Sigmoid colon (tissue), 7 donors: ENCODE results near the gene NRF1. TPM values are rescaled to one million over a fixed set of nuclear protein-coding genes. Genes with fewer than 3 reads are reported as not detected.

Experiments
- DNase-seq: peaks from one replicate; pipeline ENCODE4 v3.0.0-alpha.2; 2019
- H3K27ac ChIP-seq, 4 donors: fragments of 200-600 bp; sonication (generic); one replicate each; pipeline ENCODE4 v1.5.1; 2016 to 2019; ENCODE audit warnings: mild to moderate bottlenecking in 1 of 4
- H3K27me3 ChIP-seq, 3 donors: fragments of 200-600 bp; sonication (generic); one replicate each; pipeline ENCODE4 v1.5.1; 2019; ENCODE audit warnings: mild to moderate bottlenecking in 1 of 3
- H3K36me3 ChIP-seq, 4 donors: fragments of 200-600 bp; sonication (generic); one replicate each; pipeline ENCODE4 v1.5.1; 2016 to 2019
- H3K4me1 ChIP-seq, 4 donors: fragments of 200-600 bp; sonication (generic); one replicate each; pipeline ENCODE4 v1.5.1; 2017 to 2019
- H3K4me3 ChIP-seq, 4 donors: fragments of 200-600 bp; sonication (generic); one replicate each; pipeline ENCODE4 v1.5.1; 2017 to 2019; ENCODE audit warnings: mild to moderate bottlenecking in 2 of 4, moderate library complexity in 1 of 4
- H3K9me3 ChIP-seq, 4 donors: fragments of 200-600 bp in 3 of 4; sonication (generic) in 3 of 4; one replicate each; pipeline versions ENCODE4 v1.5.1 to v1.6.1; 2013 to 2019
- CTCF ChIP-seq, 4 experiments: fragments of 450-650 bp in 3 of 4; fragments of 200-600 bp in 1 of 4; IDR thresholded peaks; one replicate each; pipeline ENCODE4 v1.5.1; 2016 to 2019; ENCODE audit warnings: antibody characterized with exemption in 4 of 4, mild to moderate bottlenecking in 3 of 4, moderate library complexity in 2 of 4
- EP300 ChIP-seq, 4 donors: sonication (generic); formaldehyde crosslinking; IDR thresholded peaks; one replicate each; pipeline ENCODE4 v1.6.1; 2017; ENCODE audit warnings: antibody characterized with exemption in 4 of 4
- POLR2A ChIP-seq, 2 donors: fragments of 450-650 bp; IDR thresholded peaks; one replicate each; pipeline ENCODE4 v1.6.1; 2016; ENCODE audit warnings: antibody characterized with exemption in 2 of 2, mild to moderate bottlenecking in 2 of 2, moderate library complexity in 2 of 2
- POLR2AphosphoS5 ChIP-seq, 4 donors: sonication (generic); formaldehyde crosslinking; IDR thresholded peaks; one replicate each; pipeline ENCODE4 v1.6.1; 2017; ENCODE audit warnings: antibody characterized with exemption in 4 of 4
- WGBS, 2 donors: extraction: QIAGEN DNeasy Blood & Tissue Kit; methylation state at CpG; one replicate each; pipeline ENCODE4 v1.1.7; 2013; 5-methylcytosine and 5-hydroxymethylcytosine counted together
- intact Hi-C: fragments of 100-400 bp; cut with DNase I; formaldehyde crosslinking; loops from one replicate; pipeline ENCODE4 v1.15.1; 2023
- polyA plus RNA-seq, 3 donors: library from polyadenylated mRNA; stranded (reverse); fragments of 200-250 nt; gene quantifications; one replicate each; pipeline ENCODE4 v1.2.3, GENCODE V29; 2013
- total RNA-seq, 4 donors: library from RNA; depleted of rRNA; stranded (reverse); fragments of >200 nt; gene quantifications; one replicate each; pipeline ENCODE4 v1.1.0, GENCODE V29; 2016
- donor health status: healthy with polysubstance abuse.
- donor health status: Bipolar disorder and iron deficiency.
- donor health status: healthy.

The NRF1 gene
- total and polyA plus RNA-seq, 7 donors: 4.8 to 18.1 (median 15.0) TPM

GRCh38 chr7:129730159-129730558, 118.6 kb downstream of the NRF1 start:
- Histone ChIP-seq H3K4me1 (no peaks in the 10 kb centered on the region), H3K27me3 (no peaks in the 10 kb centered on the region), H3K4me3 (no peak overlapping the region), H3K36me3 (peaks cover 6 to 80% (median 12%) of the 10 kb centered on the region in 4 donors), H3K27ac (no peak overlapping the region), H3K9me3 (no peaks in the 10 kb centered on the region)
- 81 to 95% methylated on average over 3 of the region's 3 CpGs for WGBS, 2 donors
- DNase-seq: no peak
- TF ChIP-seq POLR2A (IDR thresholded peaks at IDR 0.05): no peak
- no peak for TF ChIP-seq CTCF (IDR thresholded peaks at IDR 0.05)
- no peak for TF ChIP-seq POLR2AphosphoS5 (IDR thresholded peaks at IDR 0.05)
- no peak for TF ChIP-seq EP300 (IDR thresholded peaks at IDR 0.05)
- intact Hi-C loops: loop anchor here (10.0 kb wide), 1 partner anchor 285 kb away; no protein-coding TSS in a partner anchor

- TF ChIP-seq CTCF (IDR thresholded peaks at IDR 0.05) (no peak), EP300 (IDR thresholded peaks at IDR 0.05) (no peak), POLR2A (IDR thresholded peaks at IDR 0.05) (no peak), POLR2AphosphoS5 (IDR thresholded peaks at IDR 0.05) (no peak)
- WGBS, 2 donors: 94 to 97% methylated on average over 5 of the region's 5 CpGs
Observed at GRCh38 chr7:129734400-129734799, 122.9 kb downstream of the NRF1 start.

DNA sequence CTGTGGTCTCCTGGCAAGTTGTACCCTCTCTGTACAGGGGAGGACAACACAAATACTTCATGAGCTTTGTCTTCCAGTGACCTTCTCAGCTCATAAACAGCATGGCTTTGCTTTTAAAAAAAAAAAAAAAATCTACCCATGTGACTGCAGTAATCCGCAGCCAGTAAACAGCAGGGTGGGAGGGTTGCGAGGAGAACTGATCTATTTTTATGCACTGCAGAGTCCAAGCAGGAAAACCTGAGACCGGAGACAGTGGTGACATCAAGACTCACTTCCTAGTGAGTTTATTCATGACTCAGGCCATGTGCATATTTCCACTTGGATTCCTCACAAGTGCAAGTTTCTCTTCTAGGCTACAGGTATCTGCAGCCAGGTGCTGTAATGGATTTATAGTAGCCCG, 127.9 kb downstream of the NRF1 start:
- intact Hi-C loops: loop anchor here (10.0 kb wide), 1 partner anchor 275 kb away; no protein-coding TSS in a partner anchor
- peaks cover 0 to 31% (median 5%) of the 10 kb centered on the region in 4 donors for H3K36me3 ChIP-seq
- WGBS, 2 donors: 73 to 74% methylated on average over 4 of the region's 4 CpGs

More at GRCh38 chr7:129734400-129734799, 122.9 kb downstream of the NRF1 start:
- H3K27ac ChIP-seq: no peak overlapping the region
- no peaks in the 10 kb centered on the region for H3K9me3 ChIP-seq
- intact Hi-C loops: loop anchor here (10.0 kb wide), 1 partner anchor 280 kb away; no protein-coding TSS in a partner anchor
- H3K36me3 ChIP-seq: peaks cover 0 to 67% (median 10%) of the 10 kb centered on the region in 4 donors
- H3K27me3 ChIP-seq: no peaks in the 10 kb centered on the region
- H3K4me1 ChIP-seq: peaks cover 0 to 14% (median 7%) of the 10 kb centered on the region in 4 donors
- no peak for DNase-seq
- no peak overlapping the region for H3K4me3 ChIP-seq

DNA sequence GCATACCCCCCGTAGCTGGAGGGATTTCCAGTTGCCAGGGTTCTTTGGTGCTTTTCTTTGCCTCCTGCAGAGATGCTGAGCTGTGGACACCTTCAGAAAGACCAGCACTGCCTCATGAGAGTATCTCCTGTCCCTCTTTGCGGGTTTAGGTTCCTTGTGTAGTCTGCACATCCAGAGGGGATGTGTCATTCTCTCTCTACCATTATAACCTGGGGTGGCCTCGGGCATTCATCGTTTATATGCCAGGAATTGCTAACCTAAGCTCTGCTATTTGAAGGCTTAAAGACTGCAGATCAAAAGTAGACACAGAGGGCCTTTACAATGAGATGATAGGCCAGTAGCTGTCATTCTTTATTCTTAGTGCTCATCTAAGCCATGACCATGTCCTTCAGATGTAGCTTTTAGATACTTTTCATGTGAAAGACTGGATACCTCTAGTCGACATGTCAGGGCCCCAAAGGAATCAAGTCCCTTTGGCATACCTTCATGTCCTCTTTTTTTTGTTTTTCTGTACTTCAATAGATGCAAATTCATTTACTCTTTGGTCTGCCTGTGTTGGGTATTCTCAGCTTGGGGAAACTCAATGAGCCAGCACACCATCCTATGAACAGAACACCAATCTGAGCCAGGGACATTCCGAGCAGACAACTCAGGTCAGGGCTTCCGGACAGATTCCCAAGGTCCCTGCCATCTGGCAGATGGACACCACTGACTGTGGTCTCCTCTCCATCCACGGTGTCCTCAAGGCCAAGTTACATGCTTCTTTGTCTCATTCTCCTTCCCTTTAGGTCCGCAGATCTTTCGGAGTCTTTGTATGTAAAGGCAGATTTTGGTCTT, 129.3 kb downstream of the NRF1 start:
- DNase-seq: no peak
- no peak overlapping the region for H3K4me3 ChIP-seq
- peaks cover 0 to 22% (median 5%) of the 10 kb centered on the region in 4 donors for H3K36me3 ChIP-seq
- H3K4me1 ChIP-seq: peaks cover 0 to 17% (median 11%) of the 10 kb centered on the region in 4 donors
- 92 to 95% methylated on average over 10 of the region's 10 CpGs for WGBS, 2 donors
- H3K27ac ChIP-seq: no peak overlapping the region
- H3K9me3 ChIP-seq: no peaks in the 10 kb centered on the region
- TF ChIP-seq POLR2A (IDR thresholded peaks at IDR 0.05) (no peak), CTCF (IDR thresholded peaks at IDR 0.05) (no peak), EP300 (IDR thresholded peaks at IDR 0.05) (no peak)
- H3K27me3 ChIP-seq: no peaks in the 10 kb centered on the region
- intact Hi-C loops: no loop called here

More for the DNA sequence above, 127.9 kb downstream of the NRF1 start:
- H3K27me3 ChIP-seq: no peaks in the 10 kb centered on the region
- H3K4me3 ChIP-seq: no peak overlapping the region
- H3K4me1 ChIP-seq: peaks cover 0 to 17% (median 11%) of the 10 kb centered on the region in 4 donors
- H3K9me3 ChIP-seq: no peaks in the 10 kb centered on the region
- no peak overlapping the region for H3K27ac ChIP-seq
- TF ChIP-seq POLR2A (IDR thresholded peaks at IDR 0.05) (no peak), POLR2AphosphoS5 (IDR thresholded peaks at IDR 0.05) (no peak), EP300 (IDR thresholded peaks at IDR 0.05) (no peak), CTCF (IDR thresholded peaks at IDR 0.05) (no peak)
- DNase-seq: no peak
